A673 (cell line): Measurements from ENCODE around the gene LRRC42.

Experiments used
- CTCF ChIP-seq: fragments of 300-800, 200-600 bp; sonication (generic); conservative IDR thresholded peaks from 2 replicates; pipeline ENCODE4 v1.5.1; 2017; ENCODE audit warnings: low read depth, mild to moderate bottlenecking, antibody characterized with exemption, low read length, moderate library complexity, mixed read lengths
- EZH2 ChIP-seq: fragments of 200-600 bp; sonication (generic); IDR thresholded peaks from 2 replicates; pipeline ENCODE4 v1.6.1; 2017; ENCODE audit warnings: borderline replicate concordance, low read depth, mild to moderate bottlenecking, mixed read lengths, antibody characterized with exemption, low read length; ENCODE audit not compliant: poor library complexity, severe bottlenecking

- no peak for TF ChIP-seq EZH2
- TF ChIP-seq CTCF, result no peak
Measured at GRCh38 chr1:53956308-53957168, 10.4 kb downstream of the LRRC42 start.
